ENCODE results near the gene RAB35. TPM values are rescaled to one million over a fixed set of nuclear protein-coding genes. Genes with fewer than 3 reads are reported as not detected.

Gene RAB35
- total RNA-seq, 1 donor from 2014 or later: 90.3 TPM

DNA sequence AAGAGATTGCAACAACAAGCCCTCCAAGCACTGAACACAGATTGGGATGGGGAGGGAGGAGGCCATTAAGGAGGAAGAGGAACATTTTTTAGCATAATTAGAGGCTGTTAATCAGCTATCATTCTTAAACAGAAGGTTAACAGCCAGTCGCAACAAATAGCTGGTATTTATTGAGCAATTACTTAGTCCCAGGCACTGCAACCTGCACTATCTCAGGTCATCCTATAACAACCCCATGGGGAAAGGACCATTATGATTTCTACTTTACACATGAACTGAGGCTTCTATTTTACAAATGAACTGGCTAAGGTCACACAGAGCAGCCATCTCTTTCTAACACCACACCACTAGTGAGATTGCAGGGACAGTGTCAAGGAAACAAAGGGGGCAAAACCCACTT is 10.4 kb downstream of the RAB35 start:
- intact Hi-C loops (cut with micrococcal nuclease): no loop called here

DNA sequence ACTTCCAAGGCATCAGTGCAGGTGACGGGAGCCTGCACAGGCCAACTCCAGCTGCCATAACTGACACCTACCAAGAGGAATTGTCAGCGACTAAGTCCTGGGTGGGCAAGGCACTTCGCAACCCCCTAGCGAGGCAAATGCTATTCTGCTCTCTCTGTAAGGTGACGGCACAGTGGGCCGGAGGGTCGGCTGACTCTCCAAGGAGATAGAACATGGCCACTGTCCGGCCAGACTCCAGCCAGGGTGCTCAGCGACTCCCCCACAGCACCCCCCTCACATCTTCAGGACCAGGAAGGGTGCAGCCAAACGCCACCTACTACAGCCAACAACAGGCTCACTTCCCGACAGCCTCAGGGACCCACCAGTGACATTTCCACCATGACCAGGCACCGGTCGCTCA is 13.2 kb downstream of the RAB35 start:
- intact Hi-C loops (cut with micrococcal nuclease): no loop called here

GRCh38 chr12:120103044-120103338 is 13.6 kb downstream of the RAB35 start:
- intact Hi-C loops (cut with micrococcal nuclease): no loop called here

DNA sequence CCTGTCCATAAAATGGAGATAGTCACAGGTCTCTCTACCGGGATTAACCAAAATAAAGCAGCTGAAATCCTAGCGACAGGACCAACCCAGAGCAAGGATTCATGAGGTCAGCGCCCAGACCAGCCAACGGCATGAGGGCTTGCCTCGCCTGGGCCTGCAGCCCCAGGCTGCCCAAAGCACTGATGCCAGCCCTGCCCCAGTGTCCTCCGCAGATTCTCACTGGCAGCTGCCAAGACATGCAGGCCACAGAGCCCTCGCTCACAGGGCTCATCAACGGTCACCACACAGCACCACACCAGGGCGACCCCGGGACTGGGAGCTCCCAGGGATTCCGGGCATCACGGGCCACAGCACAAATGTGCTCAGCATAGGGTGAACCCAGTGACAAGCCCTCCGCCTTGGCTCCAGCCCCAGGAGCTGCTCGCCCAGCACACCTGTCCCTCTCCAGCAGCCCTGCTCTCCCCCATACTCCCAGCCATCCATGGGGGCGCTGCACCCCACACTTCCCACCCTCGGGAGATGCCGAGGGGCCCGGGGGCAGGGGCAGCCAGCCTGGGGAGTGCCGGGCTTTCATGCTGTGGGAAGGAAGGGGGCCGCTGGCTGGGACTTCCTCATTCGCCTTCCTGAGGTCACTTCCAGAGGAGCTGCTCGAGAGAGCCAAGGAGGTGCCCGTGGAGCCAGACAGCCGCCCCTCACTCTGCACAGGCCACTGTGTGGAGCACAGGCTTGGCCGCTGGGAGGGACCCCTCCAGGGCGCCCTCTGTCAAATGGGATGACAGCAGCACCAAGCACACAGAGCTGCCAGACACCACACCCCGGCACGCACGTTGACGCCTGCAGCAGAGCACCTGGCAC is 14.1 kb downstream of the RAB35 start:
- intact Hi-C loops (cut with micrococcal nuclease): no loop called here

DNA sequence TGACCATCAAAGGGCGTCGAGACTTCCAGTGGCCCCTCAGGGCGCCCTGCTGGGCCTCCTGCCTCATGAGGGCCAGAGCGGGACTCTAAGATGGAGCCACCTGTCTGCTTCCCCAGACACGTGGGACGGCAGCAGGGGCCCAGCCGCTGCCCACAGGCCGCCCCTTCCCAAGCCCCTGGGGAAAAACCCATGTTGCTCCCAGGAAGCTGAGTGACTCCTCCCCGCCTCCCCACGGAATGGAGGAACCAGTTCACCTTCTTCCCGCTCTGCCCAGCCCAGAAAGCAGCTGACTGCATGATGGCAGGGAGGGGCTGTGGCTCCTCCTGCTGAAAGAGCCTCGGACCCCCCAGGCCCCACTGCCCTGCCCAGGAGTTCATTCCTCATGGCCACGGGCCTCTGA is 14.9 kb downstream of the RAB35 start:
- intact Hi-C loops (cut with micrococcal nuclease): no loop called here

DNA sequence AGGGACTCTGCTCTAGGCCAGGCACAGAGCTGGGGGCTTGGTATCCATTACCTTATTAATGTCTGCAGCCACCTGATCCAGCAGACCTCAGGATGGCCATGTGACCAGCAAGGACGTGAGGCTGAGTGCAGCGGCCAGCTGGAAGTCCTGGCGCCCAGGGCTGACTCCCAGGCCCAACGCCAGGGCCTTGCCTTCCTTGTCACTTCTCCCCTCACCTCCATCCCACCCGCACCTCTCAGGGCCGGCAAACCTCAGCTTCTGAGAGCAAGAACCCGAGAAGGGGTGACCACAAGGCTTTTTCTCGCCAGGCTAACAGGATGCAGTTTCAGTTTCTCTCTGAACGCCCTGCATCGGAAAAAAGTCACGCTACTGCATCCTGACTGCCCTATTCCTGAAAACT is 15.4 kb downstream of the RAB35 start:
- intact Hi-C loops (cut with micrococcal nuclease): no loop called here

DNA sequence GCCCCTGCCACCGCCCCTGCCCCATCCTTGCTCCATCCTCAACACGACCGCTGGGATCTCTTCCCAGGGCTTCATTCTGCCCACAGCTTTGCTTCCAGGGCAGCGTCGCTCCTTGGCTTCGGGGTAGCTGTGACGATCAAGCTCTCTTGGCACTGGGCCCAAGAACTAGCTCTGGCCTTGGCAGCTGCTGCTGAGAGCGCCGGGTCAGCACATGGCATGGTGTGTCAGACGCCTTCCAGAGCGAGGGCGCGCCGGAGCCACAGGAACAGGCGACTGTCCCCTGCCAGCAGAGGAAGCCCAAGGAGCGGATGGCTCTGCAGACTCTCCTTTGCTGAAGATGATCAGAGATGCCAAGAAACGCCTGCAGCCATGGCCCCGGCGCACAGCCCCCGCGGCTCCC is 15.9 kb downstream of the RAB35 start:
- intact Hi-C loops (cut with micrococcal nuclease): no loop called here

GRCh38 chr12:120099738-120100137 is 16.8 kb downstream of the RAB35 start:
- intact Hi-C loops (cut with micrococcal nuclease): no loop called here

DNA sequence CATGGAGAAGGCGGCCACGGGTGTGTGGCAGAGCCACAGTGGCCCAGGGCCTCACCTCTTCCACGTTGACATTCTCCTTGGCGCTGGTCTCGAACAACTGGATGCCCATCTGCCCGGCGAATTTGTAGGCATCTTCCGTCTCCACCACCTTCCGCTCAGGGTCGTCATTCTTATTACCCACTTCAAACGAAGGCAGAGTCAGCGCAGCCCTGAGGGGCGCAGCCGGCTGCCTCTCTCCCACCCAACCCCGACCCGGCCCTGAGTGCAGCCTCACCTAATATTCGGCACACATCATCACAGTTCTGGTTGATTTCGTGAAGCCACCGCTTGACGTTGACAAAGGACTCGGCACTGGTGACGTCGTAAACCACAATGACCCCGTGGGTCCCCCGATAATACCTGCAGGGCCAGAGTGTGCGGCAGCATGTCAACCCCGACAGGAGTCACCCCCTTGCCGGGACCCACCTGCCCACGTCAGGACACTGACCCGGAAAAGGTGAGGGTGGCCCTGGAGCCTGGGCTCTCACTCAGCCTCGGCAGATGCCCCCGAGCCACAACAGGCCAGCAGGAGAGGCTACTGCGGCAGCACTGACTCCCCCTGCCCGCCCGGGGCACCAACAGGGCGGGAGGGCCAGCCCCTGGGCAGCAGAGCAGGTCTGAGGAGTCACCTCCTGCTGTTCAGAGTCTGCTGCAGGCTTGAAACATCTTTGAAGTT is 17.6 kb downstream of the RAB35 start:
- intact Hi-C loops (cut with micrococcal nuclease): no loop called here

- intact Hi-C loops (cut with micrococcal nuclease): no loop called here
Observed at GRCh38 chr12:120096671-120097202, 19.8 kb downstream of the RAB35 start.

- intact Hi-C loops (cut with micrococcal nuclease): no loop called here
Observed at GRCh38 chr12:120095736-120096135, 20.8 kb downstream of the RAB35 start.

DNA sequence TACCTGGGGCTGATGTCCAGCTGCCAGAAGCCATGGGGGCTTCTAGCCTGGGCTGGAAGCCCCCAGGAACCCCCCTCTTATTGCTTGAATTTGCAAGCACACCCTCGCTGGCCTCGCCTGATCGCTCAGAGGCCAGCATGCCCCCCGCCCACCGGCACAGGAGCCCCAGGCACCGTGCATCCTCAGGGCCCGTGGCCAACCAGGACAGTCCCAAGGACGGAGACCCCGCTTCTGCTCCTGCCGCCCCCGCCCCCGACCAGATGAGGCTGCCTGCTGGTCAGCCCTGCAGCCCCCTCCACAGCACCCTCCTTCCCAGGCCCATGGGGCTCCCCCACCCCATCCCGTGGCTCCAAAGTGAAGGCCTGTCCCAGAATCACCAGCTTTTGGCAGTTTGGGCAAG is 21.2 kb downstream of the RAB35 start:
- intact Hi-C loops (cut with micrococcal nuclease): no loop called here

GRCh38 chr12:120094485-120094884 is 22.1 kb downstream of the RAB35 start:
- intact Hi-C loops (cut with micrococcal nuclease): no loop called here

- intact Hi-C loops (cut with micrococcal nuclease): no loop called here
Observed at GRCh38 chr12:120093592-120094355, 22.8 kb downstream of the RAB35 start.

DNA sequence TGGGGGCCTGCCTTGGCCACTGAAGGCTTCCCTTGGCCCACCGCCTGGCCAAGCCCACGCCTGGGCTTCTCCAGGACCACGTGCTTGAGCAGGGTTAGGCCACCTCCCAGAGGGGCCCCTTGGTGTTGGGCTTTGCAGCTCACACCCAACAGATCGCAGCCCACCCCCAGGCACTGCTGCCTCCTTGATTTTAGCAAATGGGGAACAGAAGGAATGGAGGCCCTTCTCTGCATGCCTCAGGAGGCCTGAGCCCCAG is 23.3 kb downstream of the RAB35 start:
- intact Hi-C loops (cut with micrococcal nuclease): no loop called here

DNA sequence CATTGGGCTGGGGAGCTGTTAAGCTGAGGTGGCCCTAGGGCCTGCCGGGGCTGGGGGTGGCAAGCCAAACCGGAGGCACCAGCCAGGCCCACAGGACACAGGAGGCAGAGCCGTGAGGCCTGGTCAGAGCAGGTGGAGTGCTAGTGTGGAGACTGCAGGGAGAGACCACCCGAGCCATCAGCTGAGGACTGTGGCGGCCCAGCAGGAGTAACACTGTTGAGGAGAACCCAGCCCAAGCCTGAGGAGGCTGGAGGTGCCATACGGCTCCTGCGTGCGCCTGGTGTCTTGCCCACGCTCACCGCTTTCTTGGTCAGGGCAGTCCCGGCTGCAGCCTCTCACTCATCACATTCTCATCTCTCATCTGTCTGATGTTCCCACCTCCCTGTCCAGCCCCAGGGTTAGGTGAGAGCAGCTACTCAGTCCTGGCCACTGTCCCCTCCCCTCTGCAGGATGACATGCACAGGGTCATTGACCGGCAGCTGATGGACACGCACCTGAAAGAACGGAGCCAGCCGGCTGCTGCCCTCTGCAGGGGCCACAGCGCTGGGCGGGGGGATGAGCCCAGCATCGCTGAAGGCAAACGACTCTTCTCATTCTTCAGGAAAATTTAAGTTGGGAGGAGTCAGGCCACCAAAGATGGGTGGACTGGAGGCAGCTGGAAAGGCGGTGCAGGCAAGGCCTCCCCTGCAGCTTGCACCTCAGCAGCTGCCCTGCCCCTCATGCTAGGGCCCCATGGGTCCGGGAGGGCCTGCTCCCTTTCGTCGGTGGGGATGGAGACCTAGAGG is 23.8 kb downstream of the RAB35 start:
- intact Hi-C loops (cut with micrococcal nuclease): no loop called here

GRCh38 chr12:120091371-120092090 is 25.0 kb downstream of the RAB35 start:
- intact Hi-C loops (cut with micrococcal nuclease): no loop called here

DNA sequence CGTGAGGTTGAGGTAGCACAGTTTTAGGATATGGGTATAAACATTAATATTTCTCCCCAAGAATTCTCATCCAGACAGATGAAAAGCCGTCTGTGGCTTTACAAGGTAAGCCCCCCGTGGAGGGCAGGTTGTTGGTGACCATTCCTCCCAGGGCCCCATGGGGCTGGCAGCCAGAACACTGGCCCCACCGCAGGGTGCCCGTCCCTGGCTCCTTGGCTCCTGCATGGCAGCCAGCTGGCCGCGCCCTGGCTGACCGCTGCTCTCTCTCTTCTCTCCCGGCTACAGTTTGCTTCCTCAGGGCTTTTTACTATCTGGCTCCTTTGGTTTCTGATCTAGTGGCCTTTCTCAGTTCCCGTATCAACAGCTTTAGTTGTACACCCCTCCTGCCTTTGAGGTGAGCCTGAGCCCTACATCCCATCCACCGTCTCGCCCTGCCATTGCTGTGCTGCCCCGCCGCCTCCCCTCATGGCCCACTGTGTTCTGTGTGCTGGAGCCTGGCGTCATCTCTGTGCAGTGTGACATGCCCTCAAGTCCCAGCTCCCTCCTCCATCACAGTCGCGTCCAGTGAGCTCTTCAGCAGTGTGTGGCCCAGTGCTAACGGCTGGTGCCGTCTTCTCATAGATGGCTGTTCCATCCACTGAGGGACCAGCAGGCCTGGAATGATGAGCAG is 25.8 kb downstream of the RAB35 start:
- intact Hi-C loops (cut with micrococcal nuclease): no loop called here

- intact Hi-C loops (cut with micrococcal nuclease): no loop called here
Observed at GRCh38 chr12:120090206-120090605, 26.3 kb downstream of the RAB35 start.

DNA sequence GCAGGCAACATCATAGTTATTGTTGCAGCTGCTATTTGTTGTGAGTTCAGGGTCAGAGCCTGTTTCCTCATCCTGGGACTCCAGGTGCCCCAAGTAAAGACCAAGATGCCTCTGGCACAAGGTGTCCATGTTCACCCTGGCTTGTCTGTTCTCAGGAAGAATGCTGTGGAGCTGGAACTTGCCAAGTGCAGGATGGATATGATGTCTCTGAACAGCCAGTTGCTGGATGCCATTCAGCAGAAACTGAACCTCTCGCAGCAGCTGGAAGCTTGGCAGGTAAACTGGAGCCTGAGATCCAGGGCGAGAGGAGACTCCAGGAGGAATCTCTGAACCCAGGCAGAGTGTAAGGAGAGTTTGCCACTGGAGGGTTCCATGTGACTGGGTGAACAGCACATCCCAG is 26.8 kb downstream of the RAB35 start:
- intact Hi-C loops (cut with micrococcal nuclease): loop anchor here (5.0 kb wide), 1 partner anchor 152 kb away; no protein-coding TSS in a partner anchor

Data from T-helper 2 cell treated with Interferon-gamma antibody and Interleukin-4, amounts not matched to agents 100 ng/mL and 5 ng/mL, for 36 hours (primary cell).